Ectodermal cell (in vitro differentiated cells): ENCODE measurements around the gene WNT2.

Experiments used
- H3K27ac ChIP-seq: 2 replicates; pipeline ENCODE4 v1.7.0; 2013; ENCODE audit warnings: mild to moderate bottlenecking, low read depth, low read length; ENCODE audit not compliant: insufficient read depth, poor library complexity, severe bottlenecking
- H3K27me3 ChIP-seq: 2 replicates; pipeline ENCODE4 v1.7.0; 2013; ENCODE audit warnings: mild to moderate bottlenecking, low read length; ENCODE audit not compliant: insufficient read depth, control insufficient read depth, poor library complexity, severe bottlenecking
- H3K36me3 ChIP-seq: one replicate; pipeline ENCODE4 v1.7.0; 2013; ENCODE audit warnings: low read length; ENCODE audit not compliant: control insufficient read depth, insufficient read depth
- H3K4me1 ChIP-seq: one replicate; pipeline ENCODE4 v1.7.0; 2013; ENCODE audit warnings: low read length; ENCODE audit not compliant: control insufficient read depth, insufficient read depth
- H3K4me3 ChIP-seq: 2 replicates; pipeline ENCODE4 v1.7.0; 2013; ENCODE audit warnings: low read depth, low read length, control low read depth; ENCODE audit not compliant: insufficient read depth
- H3K9me3 ChIP-seq: 2 replicates; pipeline ENCODE4 v1.7.0; 2013; ENCODE audit warnings: mild to moderate bottlenecking, low read length, moderate library complexity; ENCODE audit not compliant: control insufficient read depth
- WGBS, 2 experiments: methylation state at CpG; one replicate each; pipeline ENCODE4 v1.1.7; 2013; ENCODE audit warnings: missing lambda C conversion rate in 2 of 2; 5-methylcytosine and 5-hydroxymethylcytosine counted together

WNT2 gene

DNA sequence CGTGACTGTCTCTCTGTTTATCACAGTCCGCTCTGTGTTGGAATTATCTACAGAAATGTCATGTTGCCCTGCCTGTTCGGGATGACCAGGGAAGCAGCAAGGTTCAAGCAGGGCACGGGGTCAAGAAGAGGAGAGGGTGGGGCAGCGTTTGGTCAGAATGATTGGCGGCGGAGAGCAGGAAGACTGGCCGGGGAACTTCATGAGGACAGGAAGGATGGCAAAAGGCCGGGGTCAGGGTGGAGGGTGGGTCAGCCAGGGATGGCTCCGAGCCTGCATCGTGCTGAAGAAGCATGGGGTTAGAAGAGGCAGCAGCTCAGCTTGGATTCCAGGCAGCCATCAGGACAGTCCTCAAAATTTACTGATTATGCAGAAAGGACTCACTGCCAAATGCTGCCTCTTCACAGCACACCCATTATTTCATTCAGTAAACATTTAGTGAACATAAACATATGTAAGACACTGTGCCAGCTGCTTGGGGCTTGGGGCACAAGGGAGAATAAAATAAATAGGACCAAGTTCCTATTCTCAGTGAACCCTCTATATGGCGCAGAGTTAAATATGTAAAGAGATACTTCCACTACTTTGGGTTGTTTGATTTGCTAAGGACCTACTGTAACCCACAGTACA is 42.8 kb downstream of the WNT2 start:
- 93 to 94% methylated on average over 12 of the region's 12 CpGs for WGBS, 2 experiments
- Histone ChIP-seq H3K27me3 (no peaks in the 10 kb centered on the region), H3K9me3 (no peaks in the 10 kb centered on the region), H3K27ac (no peak overlapping the region), H3K4me1 (no peaks in the 10 kb centered on the region), H3K4me3 (no peak overlapping the region), H3K36me3 (no peaks in the 10 kb centered on the region)

DNA sequence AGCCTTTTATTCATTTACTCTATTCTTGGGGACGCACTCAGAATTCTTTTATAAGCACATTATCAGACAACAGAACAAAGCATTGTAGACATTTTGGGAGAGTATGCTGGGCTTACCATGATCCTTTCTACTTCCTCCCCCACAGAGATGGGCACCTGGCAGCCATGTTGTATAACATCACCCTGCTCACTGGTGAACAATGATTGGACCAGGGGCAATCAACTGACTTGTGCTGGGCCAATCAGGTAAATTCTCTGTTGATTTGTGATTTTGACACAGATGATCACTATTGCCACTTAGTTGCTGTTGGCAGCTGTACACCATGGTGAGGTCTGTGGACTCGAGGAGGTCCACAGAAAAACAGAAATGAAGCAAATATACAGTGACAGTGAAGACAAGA is 43.7 kb downstream of the WNT2 start:
- WGBS, 2 experiments: 91 to 96% methylated on average over 2 of the region's 2 CpGs
- H3K4me1 ChIP-seq: no peaks in the 10 kb centered on the region
- no peak overlapping the region for H3K27ac ChIP-seq
- H3K36me3 ChIP-seq: no peaks in the 10 kb centered on the region
- H3K27me3 ChIP-seq: no peaks in the 10 kb centered on the region
- no peak overlapping the region for H3K4me3 ChIP-seq
- H3K9me3 ChIP-seq: no peaks in the 10 kb centered on the region

DNA sequence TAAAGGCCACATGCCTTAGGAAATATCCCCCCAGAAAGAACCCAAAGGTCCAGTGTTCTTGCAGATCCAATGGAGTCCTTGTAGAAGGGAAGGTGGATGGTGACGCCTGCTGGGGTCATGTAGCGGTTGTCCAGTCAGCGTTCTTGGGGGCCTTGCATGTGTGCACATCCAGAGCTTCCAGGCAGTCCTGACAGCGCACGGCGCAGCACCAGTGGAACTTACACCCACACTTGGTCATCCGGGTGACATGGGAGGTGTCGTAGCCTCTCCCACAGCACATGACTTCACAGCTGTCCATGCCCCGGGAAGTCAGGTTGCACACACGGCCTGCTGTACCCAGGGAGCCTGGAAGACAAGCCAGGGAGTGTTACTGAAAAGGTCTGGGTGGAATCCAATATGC is 44.8 kb downstream of the WNT2 start:
- no peak overlapping the region for H3K27ac ChIP-seq
- 91 to 96% methylated on average over 10 of the region's 10 CpGs for WGBS, 2 experiments
- no peaks in the 10 kb centered on the region for H3K9me3 ChIP-seq

DNA sequence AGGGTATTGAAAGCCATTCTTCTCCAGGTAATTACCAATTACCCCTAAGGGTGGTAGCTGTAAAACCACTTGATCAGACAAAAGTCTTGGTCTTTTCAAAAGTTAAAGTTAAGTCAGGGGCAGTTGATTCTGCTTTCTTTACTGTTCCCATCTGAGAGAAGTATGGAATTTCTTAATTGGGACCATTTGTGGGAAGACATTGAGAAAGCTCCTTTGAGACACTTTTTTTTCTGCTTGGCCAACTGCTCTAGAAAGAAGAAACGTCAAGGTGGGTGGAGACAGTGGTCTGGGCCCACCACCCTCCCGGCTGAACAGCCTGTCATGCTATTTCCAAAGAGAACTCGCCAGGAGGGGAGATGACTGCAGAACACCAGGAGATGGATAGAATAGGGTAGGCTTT is 45.3 kb downstream of the WNT2 start:
- Histone ChIP-seq H3K36me3 (no peaks in the 10 kb centered on the region), H3K9me3 (no peaks in the 10 kb centered on the region), H3K27ac (no peak overlapping the region), H3K4me1 (no peaks in the 10 kb centered on the region), H3K4me3 (no peak overlapping the region), H3K27me3 (no peaks in the 10 kb centered on the region)
- WGBS, 2 experiments: 89 to 95% methylated on average over 3 of the region's 3 CpGs

More for the DNA sequence above, 44.8 kb downstream of the WNT2 start:
- Histone ChIP-seq H3K27me3 (no peaks in the 10 kb centered on the region), H3K36me3 (no peaks in the 10 kb centered on the region), H3K4me1 (no peaks in the 10 kb centered on the region), H3K4me3 (no peak overlapping the region)

DNA sequence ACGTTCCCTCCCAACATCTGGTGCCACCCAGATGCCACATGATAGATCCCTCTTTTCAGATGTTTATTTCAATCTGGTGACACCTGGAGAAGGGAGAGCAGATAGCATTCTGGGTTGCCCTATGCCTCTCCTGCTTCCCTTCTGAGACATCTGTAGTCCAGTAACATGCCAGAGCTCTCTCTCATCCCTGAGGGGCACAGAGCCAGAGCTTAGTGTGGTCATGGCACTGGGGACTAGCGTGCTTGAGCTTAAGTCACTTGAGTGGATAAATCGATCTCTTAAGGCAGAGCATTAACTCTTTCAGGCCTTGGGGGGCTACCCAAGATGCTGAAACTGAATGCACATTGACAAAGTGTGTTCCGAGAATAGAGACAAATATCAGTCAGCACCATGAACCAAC is 47.9 kb downstream of the WNT2 start:
- no peaks in the 10 kb centered on the region for H3K9me3 ChIP-seq
- no peaks in the 10 kb centered on the region for H3K27me3 ChIP-seq
- H3K4me1 ChIP-seq: no peaks in the 10 kb centered on the region
- no peak overlapping the region for H3K4me3 ChIP-seq
- H3K27ac ChIP-seq: no peak overlapping the region
- H3K36me3 ChIP-seq: no peaks in the 10 kb centered on the region
- WGBS, 2 experiments: 90% methylated on average over 4 of the region's 4 CpGs

DNA sequence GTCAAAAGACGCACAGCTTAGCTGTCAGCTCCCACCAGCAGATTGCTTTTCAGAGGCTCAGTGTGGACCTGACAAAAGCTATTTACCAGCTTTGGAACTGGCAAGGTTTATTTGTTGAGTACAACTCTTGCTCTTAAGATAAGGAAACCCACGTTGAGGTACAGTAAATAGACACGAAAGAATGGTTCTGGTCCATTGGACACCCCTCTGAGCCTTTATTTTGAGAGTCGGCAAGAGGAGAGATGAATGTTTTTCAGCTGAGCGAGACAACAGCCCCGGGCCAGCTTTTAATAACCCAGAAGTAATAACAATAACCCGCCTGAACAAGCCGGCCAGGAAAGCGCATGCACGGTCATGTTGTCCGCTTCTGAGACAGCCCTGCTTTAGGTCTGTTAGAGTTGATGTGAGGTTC is 49.0 kb downstream of the WNT2 start:
- 83 to 85% methylated on average over 11 of the region's 11 CpGs for WGBS, 2 experiments
- no peaks in the 10 kb centered on the region for H3K36me3 ChIP-seq
- no peaks in the 10 kb centered on the region for H3K9me3 ChIP-seq
- no peak overlapping the region for H3K27ac ChIP-seq
- no peaks in the 10 kb centered on the region for H3K4me1 ChIP-seq
- H3K27me3 ChIP-seq: no peaks in the 10 kb centered on the region
- H3K4me3 ChIP-seq: no peak overlapping the region

DNA sequence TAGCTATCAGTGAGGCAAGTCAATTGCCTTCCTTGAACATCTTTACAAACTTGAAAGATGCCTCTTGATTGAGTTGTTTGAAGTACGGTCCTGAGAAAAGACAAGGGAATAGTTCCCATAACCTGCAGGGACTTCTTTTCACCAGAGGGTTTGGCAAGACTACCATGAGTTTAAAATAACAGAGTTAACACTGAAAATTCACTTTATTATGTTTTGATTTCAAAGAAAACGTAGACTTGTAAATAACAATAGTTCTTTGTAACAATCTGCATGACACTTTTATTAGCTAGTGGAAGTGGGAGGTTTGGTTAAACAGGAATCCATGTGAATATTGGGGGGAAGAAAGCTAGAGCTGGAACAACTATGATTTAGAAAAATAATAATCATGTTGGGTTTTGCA is 49.5 kb downstream of the WNT2 start:
- Histone ChIP-seq H3K36me3 (no peaks in the 10 kb centered on the region), H3K9me3 (no peaks in the 10 kb centered on the region), H3K27me3 (no peaks in the 10 kb centered on the region), H3K4me1 (no peaks in the 10 kb centered on the region), H3K27ac (no peak overlapping the region), H3K4me3 (no peak overlapping the region)
- WGBS, 2 experiments: 78 to 84% methylated on average over 1 to 2 of the region's 2 CpGs

DNA sequence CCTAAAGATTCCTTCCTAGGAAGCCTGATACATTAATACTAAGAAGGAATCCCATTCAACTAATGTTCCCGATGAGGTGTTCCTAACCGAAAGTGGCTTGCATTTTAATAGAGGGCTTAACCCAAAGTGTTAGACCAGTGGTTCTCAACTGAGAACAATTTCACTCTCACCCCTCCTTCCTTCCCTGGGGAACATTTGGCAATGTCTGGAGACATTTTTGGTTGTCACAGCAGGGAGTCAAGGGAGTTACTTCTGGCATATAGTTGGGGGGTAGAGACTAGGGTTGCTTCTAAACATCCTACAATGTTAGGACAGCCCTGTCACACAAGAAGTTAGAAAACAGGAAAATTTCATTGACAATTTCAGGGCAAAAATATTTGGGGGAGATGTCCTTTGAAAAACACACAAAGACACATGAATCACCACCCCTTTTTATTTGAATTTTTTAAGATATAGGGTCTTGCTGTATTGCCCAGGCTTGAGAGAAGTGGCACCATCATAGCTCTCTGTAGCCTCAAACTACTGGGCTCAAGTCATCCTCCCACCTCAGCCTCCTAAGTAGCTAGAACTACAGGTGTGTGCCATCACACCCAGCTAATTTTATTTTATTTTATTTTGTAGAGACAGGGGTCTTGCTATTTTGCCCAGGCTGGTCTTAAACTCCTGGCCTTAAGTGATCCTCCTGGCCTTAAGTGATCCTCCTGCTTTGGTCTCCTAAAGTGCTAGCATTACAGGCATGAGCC is 50.7 kb downstream of the WNT2 start:
- Histone ChIP-seq H3K4me3 (no peak overlapping the region), H3K27ac (no peak overlapping the region), H3K9me3 (no peaks in the 10 kb centered on the region), H3K4me1 (no peaks in the 10 kb centered on the region), H3K27me3 (no peaks in the 10 kb centered on the region), H3K36me3 (no peaks in the 10 kb centered on the region)
- WGBS, 2 experiments: 98 to 100% methylated on average over 2 of the region's 2 CpGs

DNA sequence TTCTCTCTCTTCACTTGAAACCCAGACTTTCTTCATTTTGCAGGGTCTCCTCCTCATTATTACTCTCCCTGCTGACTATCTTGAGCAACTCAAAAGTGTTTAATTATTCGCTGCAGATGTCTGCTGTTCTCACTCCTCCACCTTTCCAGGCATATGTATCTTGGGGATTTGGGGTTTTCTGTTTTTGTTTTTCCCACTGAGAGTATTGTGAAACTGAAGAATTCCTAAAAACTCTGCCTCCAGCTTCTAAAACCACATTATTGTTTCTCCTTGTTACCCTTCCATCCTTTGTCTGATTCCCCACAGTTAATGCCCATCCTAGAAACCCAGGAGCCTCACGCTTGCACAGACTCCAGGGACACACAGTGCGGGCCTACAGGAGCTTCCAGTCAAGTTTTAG is 51.3 kb downstream of the WNT2 start:
- 97 to 99% methylated on average over 2 to 3 of the region's 3 CpGs for WGBS, 2 experiments
- H3K27ac ChIP-seq: no peak overlapping the region

DNA sequence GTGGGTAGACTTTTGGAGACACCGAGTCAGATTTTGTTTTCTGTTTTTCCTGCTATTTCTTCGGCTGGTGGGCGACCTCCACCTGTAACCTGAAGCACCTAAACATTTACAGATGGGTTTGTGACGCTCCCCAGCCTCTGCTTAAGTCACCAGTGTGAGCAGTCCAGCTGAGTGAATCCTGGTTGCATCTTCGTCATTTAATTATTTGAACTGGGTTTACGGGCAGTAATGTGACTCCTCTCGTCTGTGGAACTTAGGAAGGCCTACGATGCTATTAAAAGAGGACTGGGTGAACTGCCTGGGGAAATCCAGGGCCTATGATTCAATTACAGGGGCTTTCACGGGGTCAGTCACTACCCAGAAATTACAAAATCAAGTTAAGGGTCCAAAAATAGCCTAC is 52.5 kb downstream of the WNT2 start:
- Histone ChIP-seq H3K9me3 (no peaks in the 10 kb centered on the region), H3K27ac (no peak overlapping the region), H3K4me3 (no peak overlapping the region), H3K27me3 (no peaks in the 10 kb centered on the region), H3K4me1 (no peaks in the 10 kb centered on the region), H3K36me3 (no peaks in the 10 kb centered on the region)
- WGBS, 2 experiments: 84 to 91% methylated on average over 9 of the region's 9 CpGs

More for the DNA sequence above, 51.3 kb downstream of the WNT2 start:
- Histone ChIP-seq H3K27me3 (no peaks in the 10 kb centered on the region), H3K4me3 (no peak overlapping the region), H3K9me3 (no peaks in the 10 kb centered on the region), H3K4me1 (no peaks in the 10 kb centered on the region), H3K36me3 (no peaks in the 10 kb centered on the region)
